ENCODE results near the gene PAX2.

The PAX2 gene

GRCh38 chr10:100735337-100736143, 9.8 kb upstream of the PAX2 start:
- 2% methylated on average over 73 of the region's 73 CpGs for whole genome bisulfite sequencing
- Histone ChIP-seq H3K4me1 (ENCODE audit: insufficient read depth, low read length) (peaks cover 27% of the 10 kb centered on the region), H3K36me3 (ENCODE audit: insufficient read depth, low read length) (no peaks in the 10 kb centered on the region), H3K9me3 (ENCODE audit: insufficient read depth, low read depth, low read length) (no peaks in the 10 kb centered on the region), H3K27ac (ENCODE audit: low read depth, low read length) (no peak overlapping the region), H3K9ac (ENCODE audit: low read depth, low read length) (no peak overlapping the region), H3K27me3 (ENCODE audit: insufficient read depth, low read length) (peaks cover 100% of the 10 kb centered on the region), H3K4me3 (ENCODE audit: low read length) (no peak overlapping the region)

- Histone ChIP-seq H3K9ac (ENCODE audit: low read depth, low read length) (no peak overlapping the region), H3K9me3 (ENCODE audit: insufficient read depth, low read depth, low read length) (no peaks in the 10 kb centered on the region), H3K27me3 (ENCODE audit: insufficient read depth, low read length) (peaks cover 100% of the 10 kb centered on the region), H3K27ac (ENCODE audit: low read depth, low read length) (no peak overlapping the region), H3K4me1 (ENCODE audit: insufficient read depth, low read length) (peaks cover 23% of the 10 kb centered on the region), H3K36me3 (ENCODE audit: insufficient read depth, low read length) (no peaks in the 10 kb centered on the region), H3K4me3 (ENCODE audit: low read length) (no peak overlapping the region)
- WGBS, result 20% methylated on average over 6 of the region's 6 CpGs
Measured at GRCh38 chr10:100736144-100736808, 9.1 kb upstream of the PAX2 start.

GRCh38 chr10:100736809-100737354, 8.5 kb upstream of the PAX2 start:
- H3K9ac ChIP-seq (ENCODE audit: low read depth, low read length), result no peak overlapping the region
- no peaks in the 10 kb centered on the region for H3K36me3 ChIP-seq (ENCODE audit: insufficient read depth, low read length)
- no peaks in the 10 kb centered on the region for H3K9me3 ChIP-seq (ENCODE audit: insufficient read depth, low read depth, low read length)
- peaks cover 100% of the 10 kb centered on the region for H3K27me3 ChIP-seq (ENCODE audit: insufficient read depth, low read length)
- peaks cover 23% of the 10 kb centered on the region; the same call in 1 of the 2 replicates for H3K4me1 ChIP-seq (ENCODE audit: insufficient read depth, low read length)
- H3K4me3 ChIP-seq (ENCODE audit: low read length), result peak overlapping the region; percentile 14
- 10% methylated on average over 7 of the region's 7 CpGs for WGBS
- no peak overlapping the region for H3K27ac ChIP-seq (ENCODE audit: low read depth, low read length)

- H3K27ac ChIP-seq (ENCODE audit: low read depth, low read length), result no peak overlapping the region
- H3K27me3 ChIP-seq (ENCODE audit: insufficient read depth, low read length), result peaks cover 100% of the 10 kb centered on the region
- no peaks in the 10 kb centered on the region for H3K36me3 ChIP-seq (ENCODE audit: insufficient read depth, low read length)
- H3K9ac ChIP-seq (ENCODE audit: low read depth, low read length), result no peak overlapping the region
- H3K4me3 ChIP-seq (ENCODE audit: low read length), result peak overlapping the region; percentile 14
- H3K9me3 ChIP-seq (ENCODE audit: insufficient read depth, low read depth, low read length), result no peaks in the 10 kb centered on the region
- WGBS, result under 1% methylated on average over 48 of the region's 51 CpGs
- H3K4me1 ChIP-seq (ENCODE audit: insufficient read depth, low read length), result peaks cover 24% of the 10 kb centered on the region; the same call in 1 of the 2 replicates
Measured at GRCh38 chr10:100737355-100738054, 7.9 kb upstream of the PAX2 start.

- peaks cover 100% of the 10 kb centered on the region for H3K27me3 ChIP-seq (ENCODE audit: insufficient read depth, low read length)
- no peaks in the 10 kb centered on the region for H3K36me3 ChIP-seq (ENCODE audit: insufficient read depth, low read length)
- 2% methylated on average over 20 of the region's 21 CpGs for WGBS
- H3K9me3 ChIP-seq (ENCODE audit: insufficient read depth, low read depth, low read length), result no peaks in the 10 kb centered on the region
- H3K4me3 ChIP-seq (ENCODE audit: low read length), result no peak overlapping the region
- H3K4me1 ChIP-seq (ENCODE audit: insufficient read depth, low read length), result peaks cover 29% of the 10 kb centered on the region
- H3K27ac ChIP-seq (ENCODE audit: low read depth, low read length), result no peak overlapping the region
- H3K9ac ChIP-seq (ENCODE audit: low read depth, low read length), result no peak overlapping the region
Measured at GRCh38 chr10:100738055-100738827, 7.1 kb upstream of the PAX2 start.

GRCh38 chr10:100739517-100740368, 5.6 kb upstream of the PAX2 start:
- Histone ChIP-seq H3K4me3 (ENCODE audit: low read length) (peak overlapping the region; percentile 20; the same call in 1 of the 2 replicates), H3K36me3 (ENCODE audit: insufficient read depth, low read length) (no peaks in the 10 kb centered on the region), H3K27ac (ENCODE audit: low read depth, low read length) (no peak overlapping the region), H3K4me1 (ENCODE audit: insufficient read depth, low read length) (peaks cover 40% of the 10 kb centered on the region), H3K27me3 (ENCODE audit: insufficient read depth, low read length) (peaks cover 100% of the 10 kb centered on the region), H3K9me3 (ENCODE audit: insufficient read depth, low read depth, low read length) (no peaks in the 10 kb centered on the region), H3K9ac (ENCODE audit: low read depth, low read length) (no peak overlapping the region)
- under 1% methylated on average over 56 of the region's 56 CpGs for WGBS

- Histone ChIP-seq H3K36me3 (ENCODE audit: insufficient read depth, low read length) (no peaks in the 10 kb centered on the region), H3K4me1 (ENCODE audit: insufficient read depth, low read length) (peaks cover 41% of the 10 kb centered on the region), H3K9me3 (ENCODE audit: insufficient read depth, low read depth, low read length) (no peaks in the 10 kb centered on the region), H3K9ac (ENCODE audit: low read depth, low read length) (no peak overlapping the region), H3K27ac (ENCODE audit: low read depth, low read length) (no peak overlapping the region), H3K4me3 (ENCODE audit: low read length) (no peak overlapping the region), H3K27me3 (ENCODE audit: insufficient read depth, low read length) (peaks cover 100% of the 10 kb centered on the region)
- WGBS, result 4% methylated on average over 15 of the region's 16 CpGs
Measured at GRCh38 chr10:100740476-100741377, 4.7 kb upstream of the PAX2 start.

- Histone ChIP-seq H3K36me3 (ENCODE audit: insufficient read depth, low read length) (no peaks in the 10 kb centered on the region), H3K9ac (ENCODE audit: low read depth, low read length) (no peak overlapping the region), H3K27ac (ENCODE audit: low read depth, low read length) (no peak overlapping the region), H3K9me3 (ENCODE audit: insufficient read depth, low read depth, low read length) (no peaks in the 10 kb centered on the region), H3K27me3 (ENCODE audit: insufficient read depth, low read length) (peaks cover 100% of the 10 kb centered on the region), H3K4me1 (ENCODE audit: insufficient read depth, low read length) (peaks cover 42% of the 10 kb centered on the region), H3K4me3 (ENCODE audit: low read length) (peak overlapping the region; percentile 15; the same call in 1 of the 2 replicates)
- WGBS, result under 1% methylated on average over 27 of the region's 32 CpGs
Measured at GRCh38 chr10:100741378-100742075, 3.9 kb upstream of the PAX2 start.
